ENCODE data around the gene LIFR. TPM values are rescaled to one million over a fixed set of nuclear protein-coding genes. Genes with fewer than 3 reads are reported as not detected.

The LIFR gene
- total RNA-seq, 1 donor from 2014 or later: 33.4 TPM

- Mint-ChIP-seq H3K4me1 (ENCODE audit: low read depth) (peaks cover 1% of the 10 kb centered on the region), H3K4me3 (ENCODE audit: low read depth) (no peak overlapping the region), H3K9me3 (ENCODE audit: low read depth) (no peaks in the 10 kb centered on the region), H3K27me3 (peaks cover 6% of the 10 kb centered on the region), H3K36me3 (ENCODE audit: insufficient read depth) (no peaks in the 10 kb centered on the region), H3K27ac (no peak overlapping the region)
- no peak for DNase-seq (ENCODE audit: low spot score, unreplicated experiment)
- TF ChIP-seq, protein P1, sequence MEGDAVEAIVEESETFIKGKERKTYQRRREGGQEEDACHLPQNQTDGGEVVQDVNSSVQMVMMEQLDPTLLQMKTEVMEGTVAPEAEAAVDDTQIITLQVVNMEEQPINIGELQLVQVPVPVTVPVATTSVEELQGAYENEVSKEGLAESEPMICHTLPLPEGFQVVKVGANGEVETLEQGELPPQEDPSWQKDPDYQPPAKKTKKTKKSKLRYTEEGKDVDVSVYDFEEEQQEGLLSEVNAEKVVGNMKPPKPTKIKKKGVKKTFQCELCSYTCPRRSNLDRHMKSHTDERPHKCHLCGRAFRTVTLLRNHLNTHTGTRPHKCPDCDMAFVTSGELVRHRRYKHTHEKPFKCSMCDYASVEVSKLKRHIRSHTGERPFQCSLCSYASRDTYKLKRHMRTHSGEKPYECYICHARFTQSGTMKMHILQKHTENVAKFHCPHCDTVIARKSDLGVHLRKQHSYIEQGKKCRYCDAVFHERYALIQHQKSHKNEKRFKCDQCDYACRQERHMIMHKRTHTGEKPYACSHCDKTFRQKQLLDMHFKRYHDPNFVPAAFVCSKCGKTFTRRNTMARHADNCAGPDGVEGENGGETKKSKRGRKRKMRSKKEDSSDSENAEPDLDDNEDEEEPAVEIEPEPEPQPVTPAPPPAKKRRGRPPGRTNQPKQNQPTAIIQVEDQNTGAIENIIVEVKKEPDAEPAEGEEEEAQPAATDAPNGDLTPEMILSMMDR (IDR thresholded peaks at IDR 0.05; ENCODE audit: unreplicated experiment): no peak
Observed at GRCh38 chr5:38473008-38473407, 83.4 kb downstream of the LIFR start.

GRCh38 chr5:38472541-38472940 lies 83.9 kb downstream of the LIFR start:
- Mint-ChIP-seq H3K27me3 (peaks cover 6% of the 10 kb centered on the region), H3K27ac (no peak overlapping the region), H3K4me3 (ENCODE audit: low read depth) (no peak overlapping the region), H3K4me1 (ENCODE audit: low read depth) (no peaks in the 10 kb centered on the region), H3K36me3 (ENCODE audit: insufficient read depth) (no peaks in the 10 kb centered on the region), H3K9me3 (ENCODE audit: low read depth) (no peaks in the 10 kb centered on the region)
- DNase-seq (ENCODE audit: low spot score, unreplicated experiment): no peak
- TF ChIP-seq, protein P1 (IDR thresholded peaks at IDR 0.05; ENCODE audit: unreplicated experiment): no peak

- Mint-ChIP-seq H3K9me3 (ENCODE audit: low read depth) (no peaks in the 10 kb centered on the region), H3K4me3 (ENCODE audit: low read depth) (no peak overlapping the region), H3K4me1 (ENCODE audit: low read depth) (no peaks in the 10 kb centered on the region), H3K27me3 (peaks cover 6% of the 10 kb centered on the region), H3K27ac (no peak overlapping the region), H3K36me3 (ENCODE audit: insufficient read depth) (no peaks in the 10 kb centered on the region)
- TF ChIP-seq, protein P1 (IDR thresholded peaks at IDR 0.05; ENCODE audit: unreplicated experiment): no peak
- DNase-seq (ENCODE audit: low spot score, unreplicated experiment): no peak
Observed at GRCh38 chr5:38471709-38472108, 84.7 kb downstream of the LIFR start.

- peaks cover 6% of the 10 kb centered on the region for H3K27me3 Mint-ChIP-seq
- no peaks in the 10 kb centered on the region for H3K4me1 Mint-ChIP-seq (ENCODE audit: low read depth)
- DNase-seq (ENCODE audit: low spot score, unreplicated experiment): no peak
- H3K27ac Mint-ChIP-seq: no peak overlapping the region
- no peaks in the 10 kb centered on the region for H3K36me3 Mint-ChIP-seq (ENCODE audit: insufficient read depth)
- no peaks in the 10 kb centered on the region for H3K9me3 Mint-ChIP-seq (ENCODE audit: low read depth)
- no peak overlapping the region for H3K4me3 Mint-ChIP-seq (ENCODE audit: low read depth)
- TF ChIP-seq, protein P1 (IDR thresholded peaks at IDR 0.05; ENCODE audit: unreplicated experiment): no peak
Observed at GRCh38 chr5:38469707-38470267, 86.7 kb downstream of the LIFR start.

DNA sequence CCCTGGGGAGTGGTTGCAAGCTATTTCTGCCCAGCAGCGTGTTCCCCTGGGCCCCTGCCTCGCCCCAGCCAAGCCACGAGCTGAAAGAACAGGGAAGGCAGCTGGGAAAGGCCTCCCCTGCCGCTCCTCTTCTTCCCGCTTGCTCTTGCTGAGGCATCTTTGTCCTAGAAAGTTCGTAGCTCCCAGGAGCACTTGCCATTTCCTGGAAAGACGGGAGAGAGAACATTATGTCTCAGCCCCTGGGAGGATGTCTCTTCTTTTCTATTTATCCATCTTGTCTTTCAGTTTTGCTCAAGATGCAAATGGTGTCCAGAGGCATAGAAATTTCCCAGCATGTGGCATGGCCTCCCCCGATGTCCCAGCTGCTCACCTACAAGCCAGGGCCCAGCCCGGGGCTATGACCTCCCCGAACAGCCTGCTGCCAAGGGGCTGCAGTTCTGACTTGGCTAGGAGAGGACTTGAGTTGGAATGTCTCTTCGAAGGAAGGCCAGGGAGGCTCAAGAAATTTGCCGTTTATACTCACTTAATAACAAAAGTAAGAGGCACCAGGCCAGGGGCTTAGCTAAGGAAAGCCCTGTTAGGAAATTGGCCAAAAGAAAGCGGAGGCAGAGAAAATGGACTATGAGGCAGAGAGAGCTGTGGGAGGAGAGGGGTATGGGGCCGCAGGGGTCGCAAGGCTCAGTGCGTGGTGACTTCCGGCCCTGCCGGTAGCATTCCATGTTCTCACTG lies 87.3 kb downstream of the LIFR start:
- TF ChIP-seq, protein P1 (IDR thresholded peaks at IDR 0.05; ENCODE audit: unreplicated experiment): no peak
- Mint-ChIP-seq H3K9me3 (ENCODE audit: low read depth) (no peaks in the 10 kb centered on the region), H3K36me3 (ENCODE audit: insufficient read depth) (no peaks in the 10 kb centered on the region), H3K27me3 (peaks cover 6% of the 10 kb centered on the region), H3K4me3 (ENCODE audit: low read depth) (no peak overlapping the region), H3K27ac (no peak overlapping the region), H3K4me1 (ENCODE audit: low read depth) (no peaks in the 10 kb centered on the region)
- no peak for DNase-seq (ENCODE audit: low spot score, unreplicated experiment)
